Astrocyte of the cerebellum (primary cell): ENCODE measurements around the gene PFDN2.

Experiments
- DNase-seq: peaks from one replicate; pipeline ENCODE4 v3.0.0-alpha.2; 2011; ENCODE audit warnings: low read depth
- H3K4me3 ChIP-seq: 2 replicates; pipeline ENCODE4 v1.5.1; 2011; ENCODE audit warnings: mild to moderate bottlenecking, low read depth, low read length, moderate library complexity
- CTCF ChIP-seq: IDR thresholded peaks from 2 replicates; pipeline ENCODE4 v1.5.1; 2012; ENCODE audit warnings: low read length, low read depth, moderate library complexity, mild to moderate bottlenecking; ENCODE audit errors: missing control alignments
- in situ Hi-C: cut with HindIII; loops from 2 replicates; pipeline ENCODE4 v1.10.0; 2017; ENCODE audit warnings: low sequenced_read_pairs

PFDN2 gene

GRCh38 chr1:161083748-161084596 lies 33.9 kb downstream of the PFDN2 start:
- DNase-seq = no peak
- no peak for TF ChIP-seq CTCF
- in situ Hi-C loops = no loop called here
- H3K4me3 ChIP-seq = no peak overlapping the region

- TF ChIP-seq CTCF = no peak
- in situ Hi-C loops = no loop called here
- H3K4me3 ChIP-seq = no peak overlapping the region
- peak; percentile 84 for DNase-seq
Measured at GRCh38 chr1:161082996-161083747, 34.7 kb downstream of the PFDN2 start.

- no peak overlapping the region for H3K4me3 ChIP-seq
- no peak for DNase-seq
- in situ Hi-C loops = no loop called here
- no peak for TF ChIP-seq CTCF
Measured at GRCh38 chr1:161082483-161082882, 35.4 kb downstream of the PFDN2 start.

- DNase-seq = no peak
- no peak for TF ChIP-seq CTCF
- H3K4me3 ChIP-seq = no peak overlapping the region
- in situ Hi-C loops = no loop called here
Measured at GRCh38 chr1:161081519-161081918, 36.3 kb downstream of the PFDN2 start.

- H3K4me3 ChIP-seq = no peak overlapping the region
- no peak for TF ChIP-seq CTCF
- in situ Hi-C loops = no loop called here
- no peak for DNase-seq
Measured at GRCh38 chr1:161080441-161081405, 37.1 kb downstream of the PFDN2 start.
